ENCODE data around the gene ANKRD65. TPM values are rescaled to one million over a fixed set of nuclear protein-coding genes. Genes with fewer than 3 reads are reported as not detected.
"Not testable (repeated sequence)": the region's sequence is repeated elsewhere in the genome, so short reads cannot be mapped to it uniquely, and the experiment has no call there.

ANKRD65 gene
- total RNA-seq, 1 experiment from 2014 or later: not detected

- DNase-seq (ENCODE audit: low read depth): peak; percentile 54
These were observed 23.1 kb downstream of the ANKRD65 start for GRCh38 chr1:1397839-1398523.

GRCh38 chr1:1395166-1395565, 25.9 kb downstream of the ANKRD65 start:
- DNase-seq (ENCODE audit: low read depth): no peak

GRCh38 chr1:1394116-1394515, 27.0 kb downstream of the ANKRD65 start:
- no peak for DNase-seq (ENCODE audit: low read depth)

- DNase-seq (ENCODE audit: low read depth): no peak
These were observed 27.6 kb downstream of the ANKRD65 start for GRCh38 chr1:1393428-1393827.

- no peak for DNase-seq (ENCODE audit: low read depth)
These were observed 28.1 kb downstream of the ANKRD65 start for GRCh38 chr1:1393014-1393413.

- DNase-seq (ENCODE audit: low read depth): no peak
These were observed 29.9 kb downstream of the ANKRD65 start for GRCh38 chr1:1391225-1391624.

GRCh38 chr1:1390675-1391074, 30.4 kb downstream of the ANKRD65 start:
- DNase-seq (ENCODE audit: low read depth): no peak

GRCh38 chr1:1388078-1388472, 33.0 kb downstream of the ANKRD65 start:
- DNase-seq (ENCODE audit: low read depth): no peak

- no peak for DNase-seq (ENCODE audit: low read depth)
These were observed 33.7 kb downstream of the ANKRD65 start for GRCh38 chr1:1387098-1388077.

- no peak for DNase-seq (ENCODE audit: low read depth)
These were observed 35.1 kb downstream of the ANKRD65 start for GRCh38 chr1:1385931-1386330.

- not testable (repeated sequence) for DNase-seq (ENCODE audit: low read depth)
These were observed 35.7 kb downstream of the ANKRD65 start for GRCh38 chr1:1385339-1385738.

GRCh38 chr1:1381294-1381693, 39.8 kb downstream of the ANKRD65 start:
- DNase-seq (ENCODE audit: low read depth): no peak

GRCh38 chr1:1380860-1381259, 40.2 kb downstream of the ANKRD65 start:
- no peak for DNase-seq (ENCODE audit: low read depth)

- DNase-seq (ENCODE audit: low read depth): no peak
These were observed 43.4 kb downstream of the ANKRD65 start for GRCh38 chr1:1377540-1378205.

GRCh38 chr1:1376551-1377226, 44.4 kb downstream of the ANKRD65 start:
- no peak for DNase-seq (ENCODE audit: low read depth)

GRCh38 chr1:1374929-1375662, 46.0 kb downstream of the ANKRD65 start, which contains the start of gene AURKAIP1:
TSS of gene AURKAIP1 (minus strand) at chr1:1375207. CDS start at chr1:1374756, 451 bp downstream.
- peak; percentile 100 for DNase-seq (ENCODE audit: low read depth)

GRCh38 chr1:1374589-1374928, 46.5 kb downstream of the ANKRD65 start:
- no peak for DNase-seq (ENCODE audit: low read depth)

GRCh38 chr1:1373815-1374588, 47.1 kb downstream of the ANKRD65 start:
- no peak for DNase-seq (ENCODE audit: low read depth)

- no peak for DNase-seq (ENCODE audit: low read depth)
These were observed 47.8 kb downstream of the ANKRD65 start for GRCh38 chr1:1373051-1373814.

Measured in RPMI7951 (cell line).